Measurements from ENCODE around the gene PJVK. TPM values are rescaled to one million over a fixed set of nuclear protein-coding genes. Genes with fewer than 3 reads are reported as not detected.

The PJVK gene
- total and polyA plus RNA-seq, 2 of the 13 experiments (the other 11 are each of a cell fraction or from before 2014, with no cell fraction given) = 1.2 to 2.6 TPM

- no peak for TF ChIP-seq ZNF318 (CRISPR knock-in tag; IDR thresholded peaks at IDR 0.05)
- no peak for TF ChIP-seq KLF9 (CRISPR knock-in tag; IDR thresholded peaks at IDR 0.05; ENCODE audit: low read depth)
- TF ChIP-seq AKAP8 (CRISPR knock-in tag; IDR thresholded peaks at IDR 0.05) = no peak
- no peak for TF ChIP-seq LBX2 (CRISPR knock-in tag; IDR thresholded peaks at IDR 0.05; ENCODE audit: borderline replicate concordance)
- TF ChIP-seq ZBTB39 (CRISPR knock-in tag; IDR thresholded peaks at IDR 0.05) = 0 out of 2 replicates have a peak, but pooled peaks have one; percentile 4
- TF ChIP-seq ZNF670 (CRISPR knock-in tag; IDR thresholded peaks at IDR 0.05; ENCODE audit: borderline replicate concordance) = no peak
- no peak for TF ChIP-seq AKNA (CRISPR knock-in tag; IDR thresholded peaks at IDR 0.05; ENCODE audit: borderline replicate concordance)
- no peak for TF ChIP-seq MLX (CRISPR knock-in tag; IDR thresholded peaks at IDR 0.05)
- TF ChIP-seq HDAC6 (IDR thresholded peaks at IDR 0.05; ENCODE audit: low read depth, low read length) = no peak
- TF ChIP-seq LCORL (IDR thresholded peaks at IDR 0.05) = no peak
- peak; percentile 4; the same call in 1 of the 2 replicates for TF ChIP-seq LCORL (CRISPR knock-in tag; IDR thresholded peaks at IDR 0.05)
- TF ChIP-seq MIXL1 (CRISPR knock-in tag; IDR thresholded peaks at IDR 0.05) = no peak
- no peak for TF ChIP-seq ZC3H13 (CRISPR knock-in tag; IDR thresholded peaks at IDR 0.05)
Observed at GRCh38 chr2:178479275-178479616, 28.1 kb downstream of the PJVK start (continued).
